Bone marrow (tissue), 2 donors: ENCODE results near the gene ARFIP2.

Experiments used
- DNase-seq, 2 donors: peaks; one replicate each; lab custom pipeline; 2025; lab: John Stamatoyannopoulos, UW

Gene ARFIP2

GRCh38 chr11:6481924-6482275 is 769 bp upstream of the ARFIP2 start:
- DNase-seq: no peak

GRCh38 chr11:6480299-6480914 is 724 bp downstream of the ARFIP2 start:
- no peak for DNase-seq

- no peak for DNase-seq
Measured at GRCh38 chr11:6476571-6476970, 4.6 kb downstream of the ARFIP2 start.

- DNase-seq: no peak
Measured at GRCh38 chr11:6475936-6476335, 5.2 kb downstream of the ARFIP2 start.

- no peak for DNase-seq
Measured at GRCh38 chr11:6474806-6475500, 6.2 kb downstream of the ARFIP2 start.

GRCh38 chr11:6474413-6474792 is 6.7 kb downstream of the ARFIP2 start:
- DNase-seq: no peak

- DNase-seq: peak; percentile 27 to 68
Measured at GRCh38 chr11:6473451-6474412, 7.4 kb downstream of the ARFIP2 start, which contains the start of gene TRIM3. Gene TRIM3 (minus strand): TSS chr11:6473941. CDS start chr11:6465695, 8,246 bp downstream.

GRCh38 chr11:6472934-6473333 is 8.2 kb downstream of the ARFIP2 start:
- no peak for DNase-seq

- no peak for DNase-seq
Measured at GRCh38 chr11:6469599-6469998, 11.5 kb downstream of the ARFIP2 start.

- no peak for DNase-seq
Measured at GRCh38 chr11:6468712-6469495, 12.2 kb downstream of the ARFIP2 start.

- DNase-seq: no peak
Measured at GRCh38 chr11:6459099-6459450, 22.1 kb downstream of the ARFIP2 start.

- DNase-seq: no peak
Measured at GRCh38 chr11:6458352-6459098, 22.6 kb downstream of the ARFIP2 start.

GRCh38 chr11:6457581-6458320 is 23.4 kb downstream of the ARFIP2 start:
- DNase-seq: no peak

- DNase-seq: no peak
Measured at GRCh38 chr11:6456361-6457073, 24.6 kb downstream of the ARFIP2 start.

GRCh38 chr11:6455070-6455469 is 26.1 kb downstream of the ARFIP2 start:
- DNase-seq: no peak

- no peak for DNase-seq
Measured at GRCh38 chr11:6453152-6453551, 28.0 kb downstream of the ARFIP2 start.

- DNase-seq: no peak
Measured at GRCh38 chr11:6452219-6452618, 28.9 kb downstream of the ARFIP2 start.

- DNase-seq: no peak
Measured at GRCh38 chr11:6448574-6448973, 32.6 kb downstream of the ARFIP2 start.

- DNase-seq: peak in 1 of 2 donors; percentile 38
Measured at GRCh38 chr11:6443269-6444003, 37.7 kb downstream of the ARFIP2 start.
